DMS53 (cell line): ENCODE results near the gene KIAA1191.
"Not testable (repeated sequence)": the region's sequence is repeated elsewhere in the genome, so short reads cannot be mapped to it uniquely, and the experiment has no call there.

Experiments
- DNase-seq: peaks from one replicate; lab custom pipeline; 2025; lab: John Stamatoyannopoulos, UW

KIAA1191 gene, protein sequence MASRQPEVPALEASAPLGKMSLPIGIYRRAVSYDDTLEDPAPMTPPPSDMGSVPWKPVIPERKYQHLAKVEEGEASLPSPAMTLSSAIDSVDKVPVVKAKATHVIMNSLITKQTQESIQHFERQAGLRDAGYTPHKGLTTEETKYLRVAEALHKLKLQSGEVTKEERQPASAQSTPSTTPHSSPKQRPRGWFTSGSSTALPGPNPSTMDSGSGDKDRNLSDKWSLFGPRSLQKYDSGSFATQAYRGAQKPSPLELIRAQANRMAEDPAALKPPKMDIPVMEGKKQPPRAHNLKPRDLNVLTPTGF

GRCh38 chr5:176361437-176362232 is at the start of gene KIAA1191:
TSS of gene KIAA1191 (minus strand) at chr5:176361764. CDS start at chr5:176359508, 2,256 bp downstream.
- peak; percentile 96 for DNase-seq

DNA sequence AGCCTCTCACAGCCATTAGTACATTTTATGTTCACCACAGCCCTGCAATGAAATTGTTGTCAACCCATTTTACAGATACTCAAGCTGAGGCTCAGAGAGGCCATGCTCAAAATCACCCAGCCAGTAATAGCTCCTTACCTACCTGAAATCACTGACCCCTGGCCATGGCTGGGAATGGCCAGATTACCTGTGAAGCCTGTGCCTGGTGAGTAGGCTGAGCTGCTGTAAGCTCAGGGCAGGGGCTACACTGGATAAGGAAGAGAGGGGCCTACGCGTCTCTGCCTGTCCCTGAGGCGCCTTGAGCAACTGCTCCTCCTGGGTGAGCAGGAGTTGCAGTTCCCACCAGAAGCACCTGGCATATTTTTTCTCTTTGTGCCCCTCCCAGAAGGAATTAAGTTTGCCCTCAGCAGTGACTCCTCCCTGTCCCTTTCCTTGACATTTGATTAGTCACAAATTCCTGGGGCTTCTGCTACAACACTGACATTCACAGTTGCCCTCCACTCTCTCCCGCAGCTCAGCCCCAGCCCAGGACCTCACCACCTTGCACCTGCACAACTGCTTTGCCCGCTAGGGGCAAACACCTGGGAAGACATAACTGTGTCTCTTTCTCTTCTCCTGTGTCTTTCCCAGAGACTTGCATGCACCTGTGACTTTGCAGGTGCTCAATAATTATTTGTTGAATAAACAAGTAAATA is 49.1 kb upstream of the KIAA1191 start:
- no peak for DNase-seq

GRCh38 chr5:176409765-176410164 is 48.2 kb upstream of the KIAA1191 start:
- no peak for DNase-seq

DNA sequence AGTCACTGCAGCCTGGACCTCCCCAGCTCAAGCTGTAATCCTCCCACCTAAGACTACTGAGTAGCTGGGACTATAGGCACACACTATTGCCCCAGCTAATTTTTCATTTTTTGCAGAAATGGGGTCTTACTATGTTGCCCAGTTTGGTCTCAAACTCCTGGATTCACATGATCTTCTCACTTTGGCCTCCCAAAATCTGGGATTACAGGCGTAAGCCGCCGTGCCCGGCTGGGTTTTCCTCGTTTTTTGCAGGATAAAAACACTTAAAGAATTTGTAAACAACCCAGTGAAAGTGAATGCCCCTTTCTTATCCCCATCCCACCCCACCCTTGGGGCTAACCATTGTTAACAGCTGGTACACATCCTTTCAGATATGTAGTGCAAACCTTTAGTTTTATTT is 47.0 kb upstream of the KIAA1191 start:
- no peak for DNase-seq

GRCh38 chr5:176408252-176408573 is 46.6 kb upstream of the KIAA1191 start:
- not testable (repeated sequence) for DNase-seq

GRCh38 chr5:176407456-176408251 is 46.1 kb upstream of the KIAA1191 start:
- DNase-seq: no peak

GRCh38 chr5:176406436-176407052 is 45.0 kb upstream of the KIAA1191 start:
- no peak for DNase-seq

GRCh38 chr5:176405656-176406435 is 44.3 kb upstream of the KIAA1191 start:
- DNase-seq: peak; percentile 40

GRCh38 chr5:176401281-176402205 is 40.0 kb upstream of the KIAA1191 start:
- DNase-seq: no peak

- no peak for DNase-seq
Observed at GRCh38 chr5:176400382-176401156, 39.0 kb upstream of the KIAA1191 start.

DNA sequence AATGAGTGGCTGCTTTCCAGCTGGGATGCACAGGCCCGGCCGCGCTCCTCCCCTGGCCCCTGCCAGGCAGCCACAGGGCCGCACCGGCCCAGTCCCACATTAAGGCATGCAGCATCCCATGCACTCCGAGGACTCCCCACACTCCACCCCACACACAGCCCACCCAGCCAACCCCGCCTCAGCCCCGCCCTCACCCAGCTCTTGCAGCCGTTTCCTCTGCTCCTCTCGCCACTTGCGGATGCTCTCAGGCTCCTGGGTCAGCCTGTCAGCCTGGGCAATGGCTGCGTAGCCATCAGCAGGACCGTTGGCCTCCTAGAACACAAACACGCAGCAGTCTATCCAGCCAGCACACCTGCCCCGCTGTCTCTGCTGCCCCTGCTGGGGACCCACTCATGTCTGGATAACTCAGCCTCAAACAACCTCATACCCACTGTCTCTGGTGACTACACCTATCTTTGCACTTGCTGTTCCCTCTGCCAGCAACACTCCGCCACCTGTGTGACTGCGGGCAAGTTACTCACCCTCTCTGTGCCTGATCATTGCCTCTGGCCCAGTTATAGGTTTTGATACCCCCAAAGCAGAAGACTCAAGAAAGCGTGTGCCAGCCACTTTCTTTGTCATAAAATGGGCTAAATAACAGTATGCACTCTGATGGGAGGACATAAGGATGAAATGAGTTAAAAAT is 36.3 kb upstream of the KIAA1191 start:
- no peak for DNase-seq

DNA sequence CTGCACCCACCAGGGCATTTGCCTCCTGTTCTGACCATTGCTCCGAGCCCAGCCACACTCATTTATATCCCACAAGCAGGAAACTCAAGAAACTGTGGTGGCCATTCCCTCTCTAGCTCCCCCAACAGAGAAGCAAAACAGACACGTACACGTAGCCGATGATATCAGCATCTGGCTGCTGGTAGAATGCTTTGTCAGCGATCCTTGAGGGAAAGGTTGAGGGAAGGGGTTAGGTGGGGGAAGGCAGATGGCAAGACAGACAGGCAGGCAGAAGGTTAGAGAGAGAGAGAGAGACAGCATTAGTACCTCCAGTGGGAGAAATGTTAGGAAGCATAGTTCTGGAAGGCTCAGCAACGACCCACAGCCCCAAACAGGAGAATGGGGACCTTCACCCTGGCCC is 34.8 kb upstream of the KIAA1191 start:
- no peak for DNase-seq

DNA sequence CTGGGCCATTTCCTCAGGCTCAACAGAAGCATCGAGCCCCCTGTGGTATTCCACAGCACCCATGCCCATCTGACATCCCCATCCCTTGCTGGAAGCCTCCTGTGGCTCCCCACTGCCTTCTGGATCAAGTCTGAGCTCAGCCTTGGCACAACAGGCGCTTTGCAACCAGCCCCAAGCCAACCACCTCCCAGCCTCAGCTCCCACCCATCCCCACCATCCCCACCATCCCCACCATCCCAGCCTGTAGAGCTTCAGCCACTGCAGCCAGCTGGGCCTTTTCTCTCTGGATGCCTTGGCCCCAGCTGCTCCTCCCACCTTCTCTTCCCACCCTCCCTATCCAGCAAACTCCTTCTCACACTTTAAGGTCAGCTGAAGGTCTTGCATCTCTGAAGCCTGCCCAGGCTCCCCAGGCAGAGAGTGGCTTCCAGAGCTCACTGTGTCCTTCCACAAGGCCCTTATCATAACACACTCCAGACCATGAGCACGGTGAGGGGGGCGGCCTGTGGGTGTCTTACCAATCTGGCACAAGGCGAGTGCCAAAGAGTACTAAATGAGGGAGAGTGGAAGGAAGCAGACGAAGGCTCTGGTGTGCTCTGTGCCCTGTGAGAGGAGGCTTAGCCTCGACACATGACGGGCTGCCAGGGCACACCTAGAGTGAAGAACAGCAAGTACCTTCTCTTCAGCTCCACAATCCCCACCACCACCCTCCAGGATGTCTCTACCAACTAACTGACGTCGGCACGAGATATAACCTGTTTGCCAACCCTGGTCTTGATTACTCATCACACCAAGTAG is 33.5 kb upstream of the KIAA1191 start:
- no peak for DNase-seq

DNA sequence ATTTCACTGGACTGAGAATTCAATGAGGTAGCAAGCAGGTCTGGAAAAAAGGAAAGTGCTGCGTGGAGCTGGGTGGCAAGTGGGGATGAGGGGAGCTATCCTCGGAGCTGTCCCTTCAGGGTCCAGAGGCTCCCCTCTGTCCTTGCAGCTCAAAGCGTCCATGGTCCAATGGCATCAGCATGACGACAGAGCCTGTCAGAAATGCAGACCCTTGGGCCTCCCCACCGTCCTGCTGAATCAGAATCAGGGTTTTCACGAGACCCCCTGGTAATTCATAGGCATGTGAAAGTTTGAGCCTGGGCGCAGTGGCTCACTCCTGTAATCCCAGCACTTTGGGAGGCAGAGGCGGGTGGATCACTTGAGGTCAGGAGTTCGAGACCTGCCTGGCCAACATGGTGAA is 32.5 kb upstream of the KIAA1191 start:
- DNase-seq: no peak

- no peak for DNase-seq
Observed at GRCh38 chr5:176392526-176392925, 31.0 kb upstream of the KIAA1191 start.

- no peak for DNase-seq
Observed at GRCh38 chr5:176391999-176392398, 30.4 kb upstream of the KIAA1191 start.

GRCh38 chr5:176391479-176391878 is 29.9 kb upstream of the KIAA1191 start:
- no peak for DNase-seq
